ENCODE data around the gene STOM. TPM values are rescaled to one million over a fixed set of nuclear protein-coding genes. Genes with fewer than 3 reads are reported as not detected.

Gene STOM
- total and polyA plus RNA-seq, 2 donors (not counting 1 experiment from before 2014, with no cell fraction given), result 2.7 to 6.1 TPM

DNA sequence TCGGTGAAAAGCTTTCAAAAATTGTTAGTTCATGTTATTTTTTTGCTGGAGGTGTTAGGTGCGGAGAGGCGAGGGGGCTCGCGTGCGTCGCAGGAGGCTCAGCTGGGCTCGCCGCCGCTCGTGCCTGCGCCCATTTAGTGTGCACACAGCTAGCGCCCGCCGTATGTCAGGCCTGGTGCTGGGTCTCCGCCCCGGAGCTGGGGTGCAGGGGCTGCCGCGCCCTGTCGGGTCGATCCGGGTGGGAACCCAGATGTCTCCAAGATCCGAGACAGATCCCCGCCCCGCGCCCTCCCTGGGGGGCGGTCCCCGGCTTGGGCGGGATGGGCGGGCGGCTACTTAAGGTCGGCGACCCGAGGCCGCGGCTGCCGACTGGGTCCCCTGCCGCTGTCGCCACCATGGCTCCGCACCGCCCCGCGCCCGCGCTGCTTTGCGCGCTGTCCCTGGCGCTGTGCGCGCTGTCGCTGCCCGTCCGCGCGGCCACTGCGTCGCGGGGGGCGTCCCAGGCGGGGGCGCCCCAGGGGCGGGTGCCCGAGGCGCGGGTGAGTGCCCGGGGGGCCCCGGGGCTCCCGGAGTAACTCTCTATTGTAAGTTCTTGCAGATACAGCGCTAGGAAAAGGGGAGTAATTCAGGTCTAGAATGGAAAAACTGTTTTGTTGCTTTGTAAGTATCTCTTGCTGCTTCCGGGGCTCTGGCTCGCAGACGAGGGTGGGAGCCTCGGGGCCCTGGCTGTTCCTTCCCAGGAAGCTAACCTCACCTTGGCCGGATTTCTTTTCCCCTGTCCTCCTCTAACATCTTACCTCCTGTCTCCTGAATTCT, 70.4 kb downstream of the STOM start:
- H3K4me3 Mint-ChIP-seq, result peak overlapping the region; percentile 86
- Histone ChIP-seq H3K27ac (ENCODE audit: low read length in 2 of 2) (peak overlapping the region; percentile 51 to 64), H3K4me1 (ENCODE audit: control insufficient read depth in 2 of 2, insufficient read depth in 2 of 2, low read length in 2 of 2) (peaks cover 20 to 38% of the 10 kb centered on the region in 2 donors), H3K9me3 (ENCODE audit: control extremely low read depth in 1 of 3, control insufficient read depth in 2 of 3, insufficient read depth in 1 of 3, low read length in 2 of 3) (peaks cover 0 to 4% (median 0%) of the 10 kb centered on the region in 3 donors), H4K20me1 (ENCODE audit: control insufficient read depth, insufficient read depth, low read length, poor library complexity, severe bottlenecking) (no peaks in the 10 kb centered on the region), H3K79me2 (ENCODE audit: control insufficient read depth, insufficient read depth, low read length) (peaks cover 6% of the 10 kb centered on the region), H2AFZ (ENCODE audit: insufficient read depth, low read depth, low read length, poor library complexity, severe bottlenecking) (peak overlapping the region; percentile 72), H3K4me2 (replicated peaks; ENCODE audit: low read depth, low read length, poor library complexity, severe bottlenecking) (peak overlapping the region; percentile 86), H3K36me3 (replicated peaks in 1 of 2; ENCODE audit: control extremely low read depth in 1 of 2, control insufficient read depth in 1 of 2, extremely low read depth in 1 of 2, insufficient read depth in 2 of 2, low read length in 1 of 2) (peaks cover 0 to 13% of the 10 kb centered on the region in 2 experiments), H3K4me3 (ENCODE audit: control extremely low read depth in 1 of 5, extremely low read depth in 1 of 5, insufficient read depth in 1 of 5, low read depth in 2 of 5, low read length in 4 of 5) (peak overlapping the region; percentile 17 to 61 (median 53)), H3K9ac (ENCODE audit: low read length) (peak overlapping the region; percentile 59), H3K27me3 (replicated peaks in 1 of 4; ENCODE audit: control extremely low read depth in 1 of 4, control insufficient read depth in 3 of 4, insufficient read depth in 4 of 4, low read length in 3 of 4) (peaks cover 0 to 5% (median 2%) of the 10 kb centered on the region in 4 experiments)
- H3K27me3 Mint-ChIP-seq, result peaks cover 4% of the 10 kb centered on the region
- intact Hi-C loops (cut with micrococcal nuclease), result loop anchor here (5.0 kb wide), 1 partner anchor 87 kb away; no protein-coding TSS in a partner anchor
- peak; percentile 55 for ATAC-seq (ENCODE audit: low read depth)
- no peak for TF ChIP-seq EZH2 (IDR thresholded peaks at IDR 0.05; ENCODE audit: borderline replicate concordance, insufficient read depth, low read depth, low read length, poor library complexity, severe bottlenecking)
- TF ChIP-seq, protein P1, sequence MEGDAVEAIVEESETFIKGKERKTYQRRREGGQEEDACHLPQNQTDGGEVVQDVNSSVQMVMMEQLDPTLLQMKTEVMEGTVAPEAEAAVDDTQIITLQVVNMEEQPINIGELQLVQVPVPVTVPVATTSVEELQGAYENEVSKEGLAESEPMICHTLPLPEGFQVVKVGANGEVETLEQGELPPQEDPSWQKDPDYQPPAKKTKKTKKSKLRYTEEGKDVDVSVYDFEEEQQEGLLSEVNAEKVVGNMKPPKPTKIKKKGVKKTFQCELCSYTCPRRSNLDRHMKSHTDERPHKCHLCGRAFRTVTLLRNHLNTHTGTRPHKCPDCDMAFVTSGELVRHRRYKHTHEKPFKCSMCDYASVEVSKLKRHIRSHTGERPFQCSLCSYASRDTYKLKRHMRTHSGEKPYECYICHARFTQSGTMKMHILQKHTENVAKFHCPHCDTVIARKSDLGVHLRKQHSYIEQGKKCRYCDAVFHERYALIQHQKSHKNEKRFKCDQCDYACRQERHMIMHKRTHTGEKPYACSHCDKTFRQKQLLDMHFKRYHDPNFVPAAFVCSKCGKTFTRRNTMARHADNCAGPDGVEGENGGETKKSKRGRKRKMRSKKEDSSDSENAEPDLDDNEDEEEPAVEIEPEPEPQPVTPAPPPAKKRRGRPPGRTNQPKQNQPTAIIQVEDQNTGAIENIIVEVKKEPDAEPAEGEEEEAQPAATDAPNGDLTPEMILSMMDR (IDR thresholded peaks at IDR 0.05), result no peak
- POLR2A ChIA-PET, result interaction anchor here (0.6 to 1.4 kb wide), 3 partner anchors 32 to 230 kb away, joined by 3 to 10 read pairs (median 4); partner anchors contain the start of gene GSN
- peak overlapping the region; percentile 83 for H3K27ac Mint-ChIP-seq
- CTCF ChIA-PET, result interaction anchor here (0.7 to 5.3 kb wide), 9 partner anchors 10 to 92 kb away, joined by 3 to 27 read pairs (median 4); partner anchors contain the start of gene GSN
- peaks cover 25% of the 10 kb centered on the region for H3K4me1 Mint-ChIP-seq
- WGBS (ENCODE audit: insufficient coverage), result 3% methylated on average over 74 of the region's 74 CpGs
- H3K9me3 Mint-ChIP-seq (ENCODE audit: insufficient read depth), result no peaks in the 10 kb centered on the region
- DNase-seq, result peak; percentile 57

Data from B cell (primary cell).